ENCODE results near the gene EXD3. TPM values are rescaled to one million over a fixed set of nuclear protein-coding genes. Genes with fewer than 3 reads are reported as not detected.

Gene EXD3
- polyA plus RNA-seq, 3 donors = 12.0 to 35.4 (median 16.6) TPM

DNA sequence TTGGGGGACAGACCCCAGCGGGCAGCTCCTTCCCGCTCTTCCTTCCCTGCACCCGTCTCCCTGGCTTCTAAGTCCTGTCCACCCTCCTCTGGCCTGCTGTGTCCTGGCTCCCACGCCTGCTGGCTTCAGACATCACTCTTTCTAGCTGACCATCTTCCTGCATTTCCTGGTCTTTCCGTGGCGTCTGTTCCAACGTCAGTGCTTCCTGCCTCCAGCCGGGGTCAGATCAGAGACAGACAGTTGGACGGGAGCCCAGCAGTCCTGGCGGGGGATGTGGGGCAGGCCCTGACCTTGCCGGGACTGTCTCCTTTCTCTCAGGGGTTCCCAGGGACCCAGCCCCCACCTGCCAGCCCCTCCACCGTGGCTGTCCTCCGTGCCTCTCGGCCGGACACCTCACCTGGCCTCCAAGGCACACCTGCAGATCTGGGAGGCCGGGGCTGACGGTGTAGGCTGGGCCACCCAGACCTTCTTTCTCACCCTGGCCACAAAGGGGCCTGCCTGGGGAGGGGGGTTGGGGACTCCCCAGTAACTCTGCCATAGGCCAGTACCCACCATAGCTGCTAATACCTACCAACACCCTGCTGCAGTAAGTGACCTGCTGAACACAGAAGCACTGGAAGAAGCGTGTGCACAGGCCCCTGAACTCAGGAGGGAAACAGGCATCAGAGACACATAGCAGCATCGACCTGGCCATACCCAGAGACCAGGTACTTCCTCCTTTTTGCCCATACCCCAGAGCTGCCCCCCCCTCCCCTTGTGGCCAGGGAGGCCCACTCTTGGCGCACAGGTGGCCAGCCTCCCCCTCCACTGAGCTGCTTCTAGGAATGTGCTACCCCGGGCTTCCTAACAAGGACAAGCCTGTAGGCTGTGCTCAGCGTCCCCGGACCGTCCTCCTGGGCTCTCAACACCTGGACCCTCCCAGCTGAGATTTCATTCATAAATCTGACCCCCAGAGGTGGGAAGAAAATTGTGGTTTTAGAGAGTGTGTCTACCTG is 126.0 kb downstream of the EXD3 start:
- DNase-seq (ENCODE audit: extremely low read depth in 1 of 11, low read depth in 9 of 11, low spot score in 4 of 11) = no peak

DNA sequence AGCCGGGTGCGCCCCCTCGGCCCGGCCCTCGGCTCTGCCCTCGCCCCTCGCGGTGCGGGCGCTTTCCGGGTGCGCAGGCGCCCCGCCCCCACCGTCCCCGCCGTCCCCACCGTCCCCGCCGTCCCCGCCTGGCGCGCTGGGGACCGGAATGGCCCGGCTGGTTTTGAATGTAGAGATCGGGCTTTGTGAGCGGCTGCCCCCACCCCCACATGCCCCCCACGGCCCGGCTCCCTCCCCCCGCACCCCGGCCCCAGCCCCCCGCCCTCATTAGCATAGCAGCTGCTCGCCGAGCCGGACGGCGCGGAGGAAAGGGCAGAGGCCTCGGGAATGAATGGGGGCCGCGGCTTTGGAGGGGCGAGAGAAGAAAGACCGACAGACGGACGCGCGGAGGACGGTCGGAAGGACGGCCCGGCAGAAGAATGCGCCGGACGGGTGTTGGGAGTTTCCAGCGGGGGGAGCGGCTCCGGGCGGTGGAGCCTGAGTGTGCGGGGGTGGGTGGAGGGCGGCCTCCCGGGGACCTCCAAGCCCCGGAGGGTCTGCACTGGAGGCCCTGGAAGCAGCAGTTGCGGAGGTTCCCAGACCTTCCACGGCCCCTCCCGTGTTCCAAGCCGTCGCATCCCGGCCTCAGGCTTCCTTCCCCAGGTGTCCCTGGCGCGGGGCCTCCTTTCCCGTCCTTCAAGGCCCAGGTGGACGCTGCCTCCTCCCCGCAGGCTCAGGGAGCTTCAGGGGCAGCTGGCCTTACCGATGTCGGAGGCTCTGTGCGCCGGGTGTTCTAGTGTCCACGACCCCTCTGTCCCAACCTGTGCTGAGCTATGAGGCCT is 126.9 kb downstream of the EXD3 start:
- DNase-seq (ENCODE audit: extremely low read depth in 1 of 11, low read depth in 9 of 11, low spot score in 4 of 11) = no peak

DNA sequence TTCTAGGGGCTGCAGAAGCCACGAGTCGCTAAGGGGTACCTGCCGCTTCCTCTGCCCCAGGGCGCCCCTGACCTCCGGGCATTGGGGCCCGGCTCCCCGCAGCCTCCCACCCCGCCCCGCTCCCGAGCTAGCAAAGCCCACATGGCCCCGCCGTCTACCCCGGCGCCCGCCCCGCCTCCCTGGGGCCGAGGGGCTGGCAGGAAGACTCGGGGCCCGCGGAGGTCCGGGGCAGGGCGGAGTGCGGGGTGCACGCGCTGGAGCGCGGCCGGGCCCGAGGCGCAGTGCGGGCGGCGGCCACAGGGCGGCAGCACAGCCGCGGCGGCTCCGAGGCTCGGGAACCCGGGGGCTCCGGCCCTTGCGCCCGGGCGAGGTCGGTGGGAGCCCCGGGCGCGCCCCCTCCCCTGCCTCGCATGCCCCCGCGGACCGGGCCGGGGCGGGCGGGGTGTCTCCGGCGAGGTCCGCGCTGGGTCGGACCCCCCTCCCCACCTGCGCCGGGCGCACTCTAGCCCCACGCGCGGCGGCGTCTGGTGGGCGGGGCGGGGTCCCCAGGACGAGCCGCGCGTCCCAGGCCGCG is 127.6 kb downstream of the EXD3 start:
- no peak for DNase-seq (ENCODE audit: extremely low read depth in 1 of 11, low read depth in 9 of 11, low spot score in 4 of 11)

DNA sequence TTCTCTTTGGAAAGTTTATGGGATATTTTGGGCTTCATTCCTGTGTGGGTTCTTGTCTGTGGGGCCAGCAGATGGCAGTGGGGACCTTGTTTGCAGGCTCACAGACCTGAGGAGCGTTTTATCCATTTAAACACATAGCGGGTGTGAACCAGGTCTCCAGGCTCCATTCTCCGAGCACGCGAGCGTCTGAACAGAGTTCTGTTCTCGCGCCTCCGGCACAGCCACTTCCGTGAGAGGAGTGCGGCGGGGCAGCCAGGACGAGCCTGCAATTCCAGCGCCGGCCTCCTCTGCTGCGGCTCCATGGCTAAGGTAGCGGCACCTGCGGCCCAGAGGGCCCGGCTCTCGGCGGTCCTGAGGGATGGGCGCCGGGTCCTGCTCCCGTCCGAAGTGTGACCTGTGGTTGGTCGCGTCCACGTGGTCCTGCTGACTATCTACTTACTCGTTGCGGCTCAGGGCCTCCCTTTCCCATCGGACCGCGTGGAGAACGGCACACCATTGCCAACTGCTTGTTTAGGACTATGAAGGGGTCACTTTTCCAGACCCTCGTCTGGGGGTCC is 128.2 kb downstream of the EXD3 start:
- no peak for DNase-seq (ENCODE audit: extremely low read depth in 1 of 11, low read depth in 9 of 11, low spot score in 4 of 11)

DNA sequence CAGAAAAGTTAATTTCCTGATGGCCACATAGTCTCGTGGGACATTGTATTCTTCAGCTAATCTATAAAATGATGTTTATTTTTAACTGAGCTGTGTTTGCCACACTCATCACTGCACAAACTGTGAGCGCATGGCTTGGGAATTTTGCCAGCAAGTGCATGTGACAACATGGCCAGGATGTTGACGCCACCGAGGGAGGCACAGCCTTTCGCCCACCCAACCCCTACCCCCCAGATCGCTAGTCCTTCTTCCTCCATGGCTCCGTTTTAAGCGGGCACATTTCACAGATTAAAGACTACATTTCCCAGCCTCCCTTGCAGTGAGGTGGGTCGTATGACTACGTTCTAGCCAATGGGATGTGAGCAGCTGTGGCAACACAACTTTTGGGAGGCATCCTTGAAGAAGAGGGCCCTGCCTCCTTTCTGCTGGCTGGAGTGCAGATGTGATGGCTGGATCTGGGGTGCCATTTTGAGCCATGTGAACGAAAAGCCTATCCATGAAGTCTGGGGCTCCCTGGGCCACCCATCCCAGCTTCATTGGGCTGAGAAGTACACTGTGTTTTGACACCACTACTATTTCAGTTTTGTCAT is 128.8 kb downstream of the EXD3 start:
- DNase-seq (ENCODE audit: extremely low read depth in 1 of 11, low read depth in 9 of 11, low spot score in 4 of 11) = no peak

GRCh38 chr9:137293482-137294090 is 129.4 kb downstream of the EXD3 start:
- DNase-seq (ENCODE audit: extremely low read depth in 1 of 11, low read depth in 9 of 11, low spot score in 4 of 11) = no peak

DNA sequence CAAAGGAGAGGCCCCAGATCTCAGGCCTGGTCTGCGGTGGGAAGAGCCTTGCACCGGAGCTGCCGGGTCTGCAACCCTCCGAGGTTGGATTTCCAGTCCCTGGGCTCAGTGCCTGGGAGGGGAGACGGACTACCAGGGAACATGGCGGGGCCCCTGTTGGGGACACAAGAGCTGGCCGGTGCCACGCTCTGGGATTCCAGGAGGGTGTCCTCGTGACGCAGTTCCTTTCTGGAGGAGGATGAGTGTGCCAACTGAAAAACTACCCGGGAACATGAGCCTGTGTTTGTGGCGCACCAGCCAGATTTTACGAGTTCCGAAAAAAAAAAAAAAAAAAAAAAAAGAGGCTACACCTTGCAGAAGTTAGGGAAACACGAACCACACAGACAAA is 129.9 kb downstream of the EXD3 start:
- no peak for DNase-seq (ENCODE audit: extremely low read depth in 1 of 11, low read depth in 9 of 11, low spot score in 4 of 11)

DNA sequence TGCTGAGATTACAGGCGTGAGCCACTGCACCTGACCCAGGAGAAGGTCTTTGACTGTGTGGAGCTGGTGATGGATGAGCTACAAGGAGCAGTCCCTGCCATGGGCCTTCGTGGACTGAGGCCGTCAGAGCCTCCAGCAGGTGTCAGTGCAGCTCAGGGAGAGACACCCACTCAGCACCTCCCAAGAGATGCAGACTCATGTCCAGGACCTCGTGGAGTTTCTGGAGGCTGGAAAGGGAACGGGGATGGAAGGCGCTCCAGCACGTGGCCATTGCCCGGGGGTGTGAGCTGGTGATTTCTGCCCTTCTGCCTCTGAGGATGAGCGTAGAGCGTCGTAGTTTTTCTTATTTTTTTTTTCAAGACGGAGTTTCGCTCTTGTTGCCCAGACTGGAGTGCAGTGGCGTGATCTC is 136.0 kb downstream of the EXD3 start:
- no peak for DNase-seq (ENCODE audit: extremely low read depth in 1 of 11, low read depth in 9 of 11, low spot score in 4 of 11)

- DNase-seq (ENCODE audit: extremely low read depth in 1 of 11, low read depth in 9 of 11, low spot score in 4 of 11) = no peak
Measured at GRCh38 chr9:137281345-137282116, 141.4 kb downstream of the EXD3 start.

- no peak for DNase-seq (ENCODE audit: extremely low read depth in 1 of 11, low read depth in 9 of 11, low spot score in 4 of 11)
Measured at GRCh38 chr9:137280474-137281344, 142.3 kb downstream of the EXD3 start.

GRCh38 chr9:137279741-137280473 is 143.1 kb downstream of the EXD3 start:
- DNase-seq (ENCODE audit: extremely low read depth in 1 of 11, low read depth in 9 of 11, low spot score in 4 of 11) = no peak

GRCh38 chr9:137278721-137279711 is 143.9 kb downstream of the EXD3 start:
- DNase-seq (ENCODE audit: extremely low read depth in 1 of 11, low read depth in 9 of 11, low spot score in 4 of 11) = no peak

GRCh38 chr9:137278061-137278701 is 144.8 kb downstream of the EXD3 start:
- no peak for DNase-seq (ENCODE audit: extremely low read depth in 1 of 11, low read depth in 9 of 11, low spot score in 4 of 11)

DNA sequence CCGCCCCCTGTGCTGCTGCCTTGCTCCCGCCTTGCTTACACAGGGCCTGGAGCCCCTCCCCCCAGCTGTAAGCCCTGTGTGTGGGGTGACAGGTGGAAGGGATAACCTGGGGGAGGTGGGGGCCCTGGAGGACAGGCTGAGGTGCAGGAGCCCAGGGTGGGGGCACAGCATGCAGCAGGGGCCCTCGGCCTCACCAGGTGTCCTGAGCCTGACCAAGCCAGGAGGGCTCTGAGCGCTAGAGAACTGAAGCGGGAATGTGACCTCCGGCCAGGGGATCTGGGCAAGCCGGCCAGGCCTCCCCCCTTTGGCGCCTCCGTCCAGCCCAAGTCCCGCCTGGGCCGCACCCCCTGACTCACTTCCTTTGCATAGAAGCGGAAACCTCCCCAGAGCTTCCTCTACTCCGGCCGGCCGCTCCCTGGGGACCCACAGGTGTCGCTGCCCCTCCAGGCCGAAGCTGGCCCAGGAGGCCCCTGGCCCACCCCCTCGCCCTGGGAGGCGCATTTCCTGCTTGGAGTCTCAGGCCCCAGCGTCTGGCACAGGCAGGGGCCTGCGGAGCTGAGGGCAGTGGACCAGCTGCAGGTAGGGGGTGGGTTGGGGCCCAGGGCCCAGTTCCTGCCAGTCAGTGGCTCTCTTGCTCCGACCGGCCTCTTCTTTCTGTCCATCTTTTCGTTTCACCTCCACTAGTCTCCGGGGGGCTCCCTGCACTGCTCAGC is 145.5 kb downstream of the EXD3 start, which contains the start of gene TOR4A:
Gene TOR4A, plus strand, starts transcription at position 398 of the 713 bp plus-strand sequence. CDS start 964 bp downstream, outside the sequence.
- no peak for DNase-seq (ENCODE audit: extremely low read depth in 1 of 11, low read depth in 9 of 11, low spot score in 4 of 11)

Measured in renal cortex interstitium (tissue), 11 donors.